HepG2 (cell line): Measurements from ENCODE around the gene NFIC. TPM values are rescaled to one million over a fixed set of nuclear protein-coding genes. Genes with fewer than 3 reads are reported as not detected.

ENCODE experiments used
- ATAD3A ChIP-seq: sonication (generic); formaldehyde crosslinking; IDR thresholded peaks from 2 replicates; pipeline ENCODE4 v1.4.0; 2020; ENCODE audit warnings: missing genetic modification reagents
- CHD4 ChIP-seq: fragments of 200-600 bp; sonication (generic); IDR thresholded peaks from 2 replicates; pipeline ENCODE4 v1.7.0; 2017; ENCODE audit warnings: mild to moderate bottlenecking, low read length, borderline replicate concordance
- DNMT1 ChIP-seq: sonication (generic); formaldehyde crosslinking; IDR thresholded peaks from 2 replicates; pipeline ENCODE4 v1.5.1; 2020; ENCODE audit warnings: mild to moderate bottlenecking, missing genetic modification reagents
- DRAP1 ChIP-seq: IDR thresholded peaks from 2 replicates; pipeline ENCODE4 v1.6.1; 2016; ENCODE audit warnings: missing genetic modification reagents, missing compliant biosample characterization
- FOXO1 ChIP-seq: sonication (generic); formaldehyde crosslinking; IDR thresholded peaks from 2 replicates; pipeline ENCODE4 v1.4.0; 2020; ENCODE audit warnings: missing genetic modification reagents
- GPN1 ChIP-seq: sonication (generic); formaldehyde crosslinking; IDR thresholded peaks from 2 replicates; pipeline ENCODE4 v1.5.1; 2020; ENCODE audit warnings: missing genetic modification reagents, borderline replicate concordance
- HNF1B ChIP-seq: sonication (generic); formaldehyde crosslinking; IDR thresholded peaks from 2 replicates; pipeline ENCODE4 v1.5.1; 2020; ENCODE audit warnings: mild to moderate bottlenecking, moderate library complexity, missing genetic modification reagents
- LRRFIP1 ChIP-seq: sonication (generic); formaldehyde crosslinking; conservative IDR thresholded peaks from 2 replicates; pipeline ENCODE4 v1.4.0; 2020; ENCODE audit warnings: missing genetic modification reagents
- MAFG ChIP-seq: sonication (generic); formaldehyde crosslinking; IDR thresholded peaks from 2 replicates; pipeline ENCODE4 v1.5.1; 2020; ENCODE audit warnings: mild to moderate bottlenecking, missing genetic modification reagents
- MED1 ChIP-seq: sonication (generic); formaldehyde crosslinking; IDR thresholded peaks from 2 replicates; pipeline ENCODE4 v1.4.0; 2020; ENCODE audit warnings: missing genetic modification reagents
- MXI1 ChIP-seq: IDR thresholded peaks from 3 replicates; pipeline ENCODE4 v1.6.1; 2012; ENCODE audit warnings: low read depth, low read length, inconsistent platforms, borderline replicate concordance
- NCOA2 ChIP-seq: sonication (generic); formaldehyde crosslinking; IDR thresholded peaks from 2 replicates; pipeline ENCODE4 v1.8.0; 2022; ENCODE audit warnings: inconsistent platforms
- SP2 ChIP-seq: sonication (generic); formaldehyde crosslinking; IDR thresholded peaks from 2 replicates; pipeline ENCODE4 v1.5.1; 2020; ENCODE audit warnings: mild to moderate bottlenecking, missing genetic modification reagents
- TERF1 ChIP-seq: sonication (generic); formaldehyde crosslinking; IDR thresholded peaks from 2 replicates; pipeline ENCODE4 v1.8.0; 2022; ENCODE audit warnings: mild to moderate bottlenecking, missing genetic modification reagents, moderate library complexity
- TOPORS ChIP-seq: sonication (generic); formaldehyde crosslinking; IDR thresholded peaks from 2 replicates; pipeline ENCODE4 v1.8.0; 2023; ENCODE audit warnings: mild to moderate bottlenecking, missing genetic modification reagents
- U2AF1 ChIP-seq: fragments of 200-400 bp; formaldehyde crosslinking; optimal IDR thresholded peaks from 2 replicates; pipeline ENCODE3; 2017; ENCODE audit warnings: mild to moderate bottlenecking, low read depth, low read length
- ZBTB26 ChIP-seq: IDR thresholded peaks from 2 replicates; pipeline ENCODE4 v1.6.1; 2016; ENCODE audit warnings: missing compliant biosample characterization, missing genetic modification reagents, borderline replicate concordance
- ZBTB39 ChIP-seq: sonication (generic); formaldehyde crosslinking; IDR thresholded peaks from 2 replicates; pipeline ENCODE4 v1.5.0; 2020; ENCODE audit warnings: missing genetic modification reagents
- ZNF138 ChIP-seq: sonication (generic); formaldehyde crosslinking; IDR thresholded peaks from 2 replicates; pipeline ENCODE4 v1.5.0; 2020; ENCODE audit warnings: mild to moderate bottlenecking, low read depth, missing genetic modification reagents
- ZNF782 ChIP-seq: sonication (generic); formaldehyde crosslinking; IDR thresholded peaks from 2 replicates; pipeline ENCODE4 v1.4.0; 2020; ENCODE audit warnings: missing genetic modification reagents, mild to moderate bottlenecking, borderline replicate concordance
- polyA plus RNA-seq, 8 experiments: library from polyadenylated mRNA; depleted of rRNA in 3 of 8; stranded (reverse) in 7 of 8; unstranded in 1 of 8; fragments of >200 nt; fragmentation: Illumina TruSeq in 4 of 8; extraction: Trizol in 4 of 8; gene quantifications; 2 replicates each; pipeline versions ENCODE4 v1.2.1 to v1.2.3, GENCODE V29; 2011 to 2016; ENCODE audit warnings: low read depth in 4 of 8, missing spikeins in 1 of 8, mixed read lengths in 1 of 8; ENCODE audit not compliant: insufficient read depth in 1 of 8
- total RNA-seq, 5 experiments: library from RNA; depleted of rRNA; stranded (reverse); fragments of >200 nt; fragmentation: Illumina TruSeq; extraction: Trizol; gene quantifications; 2 replicates each; pipeline ENCODE4 v1.2.3, GENCODE V29; 2016; ENCODE audit warnings: low read depth in 1 of 5

NFIC gene
- total and polyA plus RNA-seq, 2 of the 13 experiments (the other 11 are each of a cell fraction or from before 2014, with no cell fraction given), result 1.3 to 2.5 TPM

GRCh38 chr19:3500429-3501101 is 134.2 kb downstream of the NFIC start, which contains the start of gene DOHH (continued):
- TF ChIP-seq MXI1 (peak; percentile 93; the same call in 1 of the 3 replicates), SP2 (CRISPR knock-in tag) (no peak), DRAP1 (CRISPR knock-in tag) (peak; percentile 70; the same call in 1 of the 2 replicates), ZBTB39 (no peak; the same call in 1 of the 2 replicates), HNF1B (peak; percentile 69), ATAD3A (CRISPR knock-in tag) (no peak), FOXO1 (peak; percentile 47; the same call in 1 of the 2 replicates), MAFG (CRISPR knock-in tag) (no peak), ZNF138 (peak; percentile 96), NCOA2 (CRISPR knock-in tag) (0 out of 2 replicates have a peak, but pooled peaks have one; percentile 25), ZNF782 (no peak; the same call in none of the 2 replicates), MED1 (CRISPR knock-in tag) (no peak), TOPORS (CRISPR knock-in tag) (no peak), GPN1 (peak; percentile 60; the same call in 1 of the 2 replicates), ZBTB26 (peak; percentile 81; the same call in 1 of the 2 replicates), LRRFIP1 (no peak), CHD4 (no peak), TERF1 (CRISPR knock-in tag) (no peak), DNMT1 (CRISPR knock-in tag) (no peak), U2AF1 (no peak)
